Endothelial cell of umbilical vein (primary cell): ENCODE results near the gene SLC7A11. TPM values are rescaled to one million over a fixed set of nuclear protein-coding genes. Genes with fewer than 3 reads are reported as not detected.

ENCODE experiments used
- BruUV-seq: library from RNA; stranded (reverse); fragments of 400-500 nt; replicated peaks from 2 replicates; lab custom pipeline; 2021; lab: Mats Ljungman, UMichigan
- CTCF ChIA-PET: fragments of 300-600, 350-600 bp; sonication (Branson Sonifier 250); formaldehyde crosslinking; loops from one replicate; lab custom pipeline; 2021; ENCODE audit warnings: antibody characterized with exemption, inconsistent platforms; lab: Charles Lee
- POLR2A ChIA-PET: fragments of 300-600, 350-600 bp; sonication (Branson Sonifier 250); formaldehyde crosslinking; loops from one replicate; lab custom pipeline; 2021; ENCODE audit warnings: antibody characterized with exemption, inconsistent platforms; lab: Charles Lee
- DNase-seq: peaks from one replicate; pipeline ENCODE4 v3.0.0-alpha.2; 2011; ENCODE audit warnings: low read depth, low spot score
- FAIRE-seq: peaks from 2 replicates; lab custom pipeline; 2011; peaks lifted over from hg19 to GRCh38; lab: Jason Lieb, UNC
- H2AFZ ChIP-seq: 2 replicates; pipeline ENCODE4 v1.6.0; 2012; ENCODE audit warnings: low read depth, low read length, control low read depth, inconsistent platforms
- H3K27ac ChIP-seq: 2 replicates; pipeline ENCODE4 v1.5.1; 2011; ENCODE audit warnings: low read depth, mild to moderate bottlenecking, control low read depth, low read length, moderate library complexity; ENCODE audit not compliant: insufficient read depth
- H3K27me3 ChIP-seq, 2 experiments: 2 replicates each; pipeline versions ENCODE4 v1.6.0 to v1.6.1; 2011; ENCODE audit warnings: low read length in 2 of 2, mixed read lengths in 1 of 2; ENCODE audit not compliant: control insufficient read depth in 2 of 2, insufficient read depth in 2 of 2
- H3K36me3 ChIP-seq, 2 experiments: 2 replicates in 1 of 2; 3 replicates in 1 of 2; pipeline ENCODE4 v1.5.1; 2011; ENCODE audit warnings: low read length in 2 of 2, mild to moderate bottlenecking in 1 of 2, moderate library complexity in 1 of 2; ENCODE audit not compliant: control insufficient read depth in 2 of 2, insufficient read depth in 2 of 2; ENCODE audit errors: extremely low read depth in 1 of 2
- H3K4me1 ChIP-seq: 3 replicates; pipeline ENCODE4 v1.5.1; 2011; ENCODE audit warnings: mild to moderate bottlenecking, low read length; ENCODE audit not compliant: control insufficient read depth, insufficient read depth; ENCODE audit errors: extremely low read depth
- H3K4me2 ChIP-seq: 2 replicates; pipeline ENCODE4 v1.6.1; 2011; ENCODE audit warnings: low read length, control low read depth, mixed read lengths; ENCODE audit not compliant: insufficient read depth
- H3K4me3 ChIP-seq, 3 experiments: fragments of 200-600 bp in 1 of 3; sonication (generic), shearing (Covaris generic) in 1 of 3; replicated peaks in 1 of 3; 2 replicates each; pipeline ENCODE4 v1.5.1; 2011 to 2016; ENCODE audit warnings: control low read depth in 3 of 3, low read length in 3 of 3, mild to moderate bottlenecking in 2 of 3, inconsistent platforms in 1 of 3, low read depth in 1 of 3, moderate library complexity in 1 of 3; ENCODE audit not compliant: insufficient read depth in 1 of 3
- H3K79me2 ChIP-seq: 2 replicates; pipeline ENCODE4 v1.6.0; 2012; ENCODE audit warnings: low read length, inconsistent platforms; ENCODE audit not compliant: control insufficient read depth, insufficient read depth
- H3K9ac ChIP-seq: replicated peaks from 2 replicates; pipeline ENCODE3; 2011; ENCODE audit warnings: low read length, control low read depth; ENCODE audit not compliant: insufficient read depth; ENCODE audit errors: extremely low read depth
- H3K9me1 ChIP-seq: replicated peaks from 3 replicates; pipeline ENCODE4 v1.6.0; 2011; ENCODE audit warnings: mild to moderate bottlenecking, low read length; ENCODE audit not compliant: control insufficient read depth, insufficient read depth; ENCODE audit errors: extremely low read depth
- H3K9me3 ChIP-seq: replicated peaks from 2 replicates; pipeline ENCODE4 v1.5.1; 2012; ENCODE audit warnings: low read length, inconsistent platforms; ENCODE audit not compliant: control insufficient read depth, insufficient read depth
- H4K20me1 ChIP-seq: replicated peaks from 2 replicates; pipeline ENCODE3; 2011; ENCODE audit warnings: mild to moderate bottlenecking, low read length; ENCODE audit not compliant: control insufficient read depth, insufficient read depth; ENCODE audit errors: extremely low read depth
- EZH2 ChIP-seq: IDR thresholded peaks from 2 replicates; pipeline ENCODE4 v1.6.1; 2012; ENCODE audit warnings: borderline replicate concordance, low read depth, mild to moderate bottlenecking, moderate library complexity, low read length, inconsistent platforms; ENCODE audit not compliant: severe bottlenecking
- FOS ChIP-seq: IDR thresholded peaks from 2 replicates; pipeline ENCODE4 v1.6.1; 2011; ENCODE audit warnings: mild to moderate bottlenecking, low read length, moderate library complexity, borderline replicate concordance; ENCODE audit not compliant: insufficient read depth
- GATA2 ChIP-seq: IDR thresholded peaks from 2 replicates; pipeline ENCODE4 v1.7.0; 2011; ENCODE audit warnings: low read depth, mild to moderate bottlenecking, moderate library complexity, mixed read lengths, low read length; ENCODE audit not compliant: insufficient read length, insufficient read depth
- JUN ChIP-seq: IDR thresholded peaks from 2 replicates; pipeline ENCODE4 v1.6.1; 2011; ENCODE audit warnings: borderline replicate concordance, low read depth; ENCODE audit not compliant: insufficient read length, insufficient read depth
- MAX ChIP-seq: IDR thresholded peaks from 2 replicates; pipeline ENCODE4 v1.6.1; 2011; ENCODE audit not compliant: insufficient read depth, insufficient read length
- MYC ChIP-seq: IDR thresholded peaks from one replicate; pipeline ENCODE4 v1.6.1; 2011; ENCODE audit warnings: mild to moderate bottlenecking, low read depth, low read length
- POLR2A ChIP-seq: IDR thresholded peaks from 2 replicates; pipeline ENCODE4 v1.6.1; 2012; ENCODE audit warnings: low read depth, mild to moderate bottlenecking, control low read depth, low read length
- POLR2AphosphoS5 ChIP-seq: IDR thresholded peaks from 2 replicates; pipeline ENCODE4 v1.6.1; 2012; ENCODE audit warnings: low read depth, mild to moderate bottlenecking, control low read depth, low read length, moderate library complexity; ENCODE audit not compliant: insufficient read depth
- dilution Hi-C: fragments of 300-500 bp; cut with MboI; formaldehyde crosslinking; loops from one replicate; pipeline ENCODE4 v1.15.0; 2019; ENCODE audit warnings: low sequenced_read_pairs; ENCODE audit not compliant: extremely low pct_ligation_motif_present
- intact Hi-C: fragments of 100-400 bp; cut with micrococcal nuclease; formaldehyde crosslinking; loops from one replicate; pipeline ENCODE4 v1.10.0; 2022
- polyA plus RNA-seq, 4 experiments: library from polyadenylated mRNA; depleted of rRNA in 3 of 4; stranded (reverse) in 3 of 4; unstranded in 1 of 4; fragments of >200 nt; gene quantifications; 2 replicates each; pipeline versions ENCODE4 v1.2.1 to v1.2.3, GENCODE V29; 2011 to 2012; ENCODE audit warnings: missing spikeins in 1 of 4
- total RNA-seq: library from RNA; stranded (reverse); gene quantifications from 2 replicates; pipeline ENCODE4 v1.2.3, GENCODE V29; 2021
- TF ChIP-seq, protein P1 (sequence below), 2 donors: IDR thresholded peaks; 1 replicate in 1 of 2; 2 replicates in 1 of 2; pipeline ENCODE4 v1.5.1; 2011; ENCODE audit warnings: low read length in 2 of 2, mild to moderate bottlenecking in 2 of 2, moderate library complexity in 2 of 2, control low read depth in 1 of 2, inconsistent platforms in 1 of 2, low read depth in 1 of 2; ENCODE audit not compliant: insufficient read depth in 1 of 2; ENCODE audit errors: extremely low read depth in 1 of 2

SLC7A11 gene
- total and polyA plus RNA-seq, 2 donors (not counting 3 experiments of a cell fraction or from before 2014, with no cell fraction given) = 28.4 to 82.7 TPM

- H3K4me2 ChIP-seq = no peak overlapping the region
- DNase-seq = peak; percentile 55
- POLR2A ChIA-PET = no interaction called here
- no peak overlapping the region for H2AFZ ChIP-seq
- dilution Hi-C loops (no loop called here), intact Hi-C loops (loop anchor here (5.0 kb wide), 1 partner anchor 737 kb away; no protein-coding TSS in a partner anchor)
- FAIRE-seq = no peak
- H3K36me3 ChIP-seq = peaks cover 8 to 61% of the 10 kb centered on the region in 2 experiments
- H3K9ac ChIP-seq = no peak overlapping the region
- TF ChIP-seq, protein P1, sequence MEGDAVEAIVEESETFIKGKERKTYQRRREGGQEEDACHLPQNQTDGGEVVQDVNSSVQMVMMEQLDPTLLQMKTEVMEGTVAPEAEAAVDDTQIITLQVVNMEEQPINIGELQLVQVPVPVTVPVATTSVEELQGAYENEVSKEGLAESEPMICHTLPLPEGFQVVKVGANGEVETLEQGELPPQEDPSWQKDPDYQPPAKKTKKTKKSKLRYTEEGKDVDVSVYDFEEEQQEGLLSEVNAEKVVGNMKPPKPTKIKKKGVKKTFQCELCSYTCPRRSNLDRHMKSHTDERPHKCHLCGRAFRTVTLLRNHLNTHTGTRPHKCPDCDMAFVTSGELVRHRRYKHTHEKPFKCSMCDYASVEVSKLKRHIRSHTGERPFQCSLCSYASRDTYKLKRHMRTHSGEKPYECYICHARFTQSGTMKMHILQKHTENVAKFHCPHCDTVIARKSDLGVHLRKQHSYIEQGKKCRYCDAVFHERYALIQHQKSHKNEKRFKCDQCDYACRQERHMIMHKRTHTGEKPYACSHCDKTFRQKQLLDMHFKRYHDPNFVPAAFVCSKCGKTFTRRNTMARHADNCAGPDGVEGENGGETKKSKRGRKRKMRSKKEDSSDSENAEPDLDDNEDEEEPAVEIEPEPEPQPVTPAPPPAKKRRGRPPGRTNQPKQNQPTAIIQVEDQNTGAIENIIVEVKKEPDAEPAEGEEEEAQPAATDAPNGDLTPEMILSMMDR (IDR thresholded peaks at IDR 0.05; ENCODE audit: extremely low read depth in 1 of 2, insufficient read depth in 1 of 2, low read depth in 1 of 2, low read length in 2 of 2) = no peak
- TF ChIP-seq MYC (no peak), FOS (no peak), GATA2 (no peak), JUN (no peak), MAX (no peak), POLR2A (no peak), POLR2AphosphoS5 (no peak), EZH2 (no peak)
- peaks cover 19% of the 10 kb centered on the region for H3K79me2 ChIP-seq
- CTCF ChIA-PET = interaction anchor here (0.6 to 2.8 kb wide), 5 partner anchors 85 to 355 kb away, joined by 3 to 7 read pairs (median 6); no protein-coding TSS in a partner anchor
- H3K4me1 ChIP-seq = peaks cover 10% of the 10 kb centered on the region
- no peaks in the 10 kb centered on the region for H3K27me3 ChIP-seq
- H3K4me3 ChIP-seq = no peak overlapping the region
- no peaks in the 10 kb centered on the region for H3K9me1 ChIP-seq
- H3K27ac ChIP-seq = no peak overlapping the region
- H4K20me1 ChIP-seq = no peaks in the 10 kb centered on the region
- H3K9me3 ChIP-seq = no peaks in the 10 kb centered on the region
- BruUV-seq = no TSS peak
These were observed 67.0 kb downstream of the SLC7A11 start for GRCh38 chr4:138174981-138175794.
